ENCODE results near the gene FAM168A.

DNA sequence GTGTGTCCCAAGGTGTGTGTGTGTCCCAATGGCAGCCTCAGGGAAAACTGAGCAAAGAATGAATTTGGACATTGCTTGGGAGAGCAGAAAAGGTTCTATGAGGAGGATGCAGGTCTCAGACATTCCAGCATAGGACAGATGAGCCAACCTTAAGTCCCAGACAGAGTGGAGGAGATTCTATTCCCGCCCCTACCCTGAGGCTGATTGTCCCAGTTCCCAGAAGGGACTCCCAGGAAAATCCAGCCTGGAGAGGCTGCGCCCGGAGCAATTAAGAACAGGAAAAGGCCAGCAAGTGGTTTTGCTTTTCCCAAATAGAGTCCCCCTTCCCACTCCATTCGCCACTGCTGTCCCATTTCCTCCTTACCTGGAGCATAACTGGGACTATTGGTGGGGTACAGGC is 167.6 kb downstream of the FAM168A start:
- TF ChIP-seq CHD2 (IDR thresholded peaks at IDR 0.05; ENCODE audit: low read depth, low read length) = no peak
- TF ChIP-seq TEAD2 (tag; IDR thresholded peaks at IDR 0.05) = no peak
- TF ChIP-seq SREBF2 (CRISPR knock-in tag; IDR thresholded peaks at IDR 0.05) = no peak
